HT1080 (cell line): ENCODE data around the gene BDKRB2. TPM values are rescaled to one million over a fixed set of nuclear protein-coding genes. Genes with fewer than 3 reads are reported as not detected.

Experiments used
- DNase-seq: peaks from one replicate; pipeline ENCODE4 v3.0.0-alpha.2; 2015; ENCODE audit warnings: low read depth
- total RNA-seq: library from RNA; depleted of rRNA; stranded (reverse); fragments of >200 nt; shearing (Covaris generic); gene quantifications from 2 replicates; pipeline ENCODE4 v1.2.3, GENCODE V29; 2014

BDKRB2 gene
- total RNA-seq, 1 experiment from 2014 or later: 0.03 TPM

- DNase-seq: no peak
These were observed 28.4 kb upstream of the BDKRB2 start for GRCh38 chr14:96176275-96176674.

- no peak for DNase-seq
These were observed 27.8 kb upstream of the BDKRB2 start for GRCh38 chr14:96176811-96177211.

- DNase-seq: no peak
These were observed 26.8 kb upstream of the BDKRB2 start for GRCh38 chr14:96177766-96178375.

GRCh38 chr14:96178461-96179321, 25.9 kb upstream of the BDKRB2 start:
- DNase-seq: no peak

- DNase-seq: no peak
These were observed 24.4 kb upstream of the BDKRB2 start for GRCh38 chr14:96180043-96180874.

GRCh38 chr14:96181186-96182056, 23.2 kb upstream of the BDKRB2 start:
- no peak for DNase-seq

- no peak for DNase-seq
These were observed 22.1 kb upstream of the BDKRB2 start for GRCh38 chr14:96182546-96182945.

GRCh38 chr14:96184737-96185136, 19.9 kb upstream of the BDKRB2 start:
- DNase-seq: no peak

- no peak for DNase-seq
These were observed 17.2 kb upstream of the BDKRB2 start for GRCh38 chr14:96187216-96188031.

- peak; percentile 44 for DNase-seq
These were observed 15.3 kb upstream of the BDKRB2 start for GRCh38 chr14:96189281-96189711.

- DNase-seq: no peak
These were observed 13.3 kb upstream of the BDKRB2 start for GRCh38 chr14:96191353-96191752.

GRCh38 chr14:96191841-96192462, 12.7 kb upstream of the BDKRB2 start:
- no peak for DNase-seq

GRCh38 chr14:96192975-96193805, 11.4 kb upstream of the BDKRB2 start:
- DNase-seq: no peak

GRCh38 chr14:96194262-96194656, 10.4 kb upstream of the BDKRB2 start:
- no peak for DNase-seq

GRCh38 chr14:96194657-96195431, 9.8 kb upstream of the BDKRB2 start:
- no peak for DNase-seq

GRCh38 chr14:96195441-96196081, 9.1 kb upstream of the BDKRB2 start:
- no peak for DNase-seq

GRCh38 chr14:96197163-96197852, 7.3 kb upstream of the BDKRB2 start:
- DNase-seq: no peak
